ENCODE measurements around the gene USP37. TPM values are rescaled to one million over a fixed set of nuclear protein-coding genes. Genes with fewer than 3 reads are reported as not detected.
A peak's percentile ranks its signal among the peaks of the same experiment; 100 is the strongest.

The USP37 gene
- total RNA-seq, 1 experiment from 2014 or later, result 11.6 TPM

- TF ChIP-seq CTCF (conservative IDR thresholded peaks at IDR 0.05; ENCODE audit: low read depth, low read length) (no peak), EZH2 (IDR thresholded peaks at IDR 0.05; ENCODE audit: low read length, unreplicated experiment) (no peak), EZH2phosphoT487 (IDR thresholded peaks at IDR 0.05; ENCODE audit: borderline replicate concordance, low read length) (no peak)
- DNase-seq (no peak), ATAC-seq (no peak)
- H3K4me2 ChIP-seq (ENCODE audit: low read length), result no peak overlapping the region
- no peaks in the 10 kb centered on the region for H3F3A ChIP-seq (ENCODE audit: low read length, unreplicated experiment)
- no peak overlapping the region for H2AFZ ChIP-seq (ENCODE audit: low read length)
- H3K9ac ChIP-seq (ENCODE audit: low read length), result no peak overlapping the region
- BruUV-seq (replicated peaks), result no TSS peak
- H3K27me3 ChIP-seq (ENCODE audit: low read length), result no peaks in the 10 kb centered on the region
- no peaks in the 10 kb centered on the region for H3K79me2 ChIP-seq (ENCODE audit: low read length)
- peaks cover 18% of the 10 kb centered on the region for H3K36me3 ChIP-seq (ENCODE audit: low read depth, low read length)
- CTCF ChIA-PET, result no interaction called here
- H3K27ac ChIP-seq (ENCODE audit: low read length), result no peak overlapping the region
- H3K9me3 ChIP-seq (ENCODE audit: low read length), result no peaks in the 10 kb centered on the region
- H4K20me1 ChIP-seq (ENCODE audit: low read length), result no peaks in the 10 kb centered on the region
- no peaks in the 10 kb centered on the region for H3K9me2 ChIP-seq (replicated peaks; ENCODE audit: low read length)
- H3K4me3 ChIP-seq (ENCODE audit: low read length), result no peak overlapping the region
- intact Hi-C loops (cut with micrococcal nuclease), result no loop called here
- POLR2A ChIA-PET (ENCODE audit: unreplicated experiment), result no interaction called here
- no peaks in the 10 kb centered on the region for H3K4me1 ChIP-seq (ENCODE audit: insufficient read depth, low read length)
Measured at GRCh38 chr2:218471036-218471435, 97.1 kb downstream of the USP37 start.

- no peaks in the 10 kb centered on the region for H3F3A ChIP-seq (ENCODE audit: low read length, unreplicated experiment)
- DNase-seq (no peak), ATAC-seq (no peak)
- no peak for TF ChIP-seq EZH2 (IDR thresholded peaks at IDR 0.05; ENCODE audit: low read length, unreplicated experiment)
- TF ChIP-seq EZH2phosphoT487 (IDR thresholded peaks at IDR 0.05; ENCODE audit: borderline replicate concordance, low read length), result no peak
- TF ChIP-seq CTCF (conservative IDR thresholded peaks at IDR 0.05; ENCODE audit: low read depth, low read length), result no peak
- H3K36me3 ChIP-seq (ENCODE audit: low read depth, low read length), result peaks cover 18% of the 10 kb centered on the region
- no peak overlapping the region for H3K4me3 ChIP-seq (ENCODE audit: low read length)
- H3K4me1 ChIP-seq (ENCODE audit: insufficient read depth, low read length), result no peaks in the 10 kb centered on the region
- no peaks in the 10 kb centered on the region for H3K9me2 ChIP-seq (replicated peaks; ENCODE audit: low read length)
- no peak overlapping the region for H3K9ac ChIP-seq (ENCODE audit: low read length)
- no peaks in the 10 kb centered on the region for H4K20me1 ChIP-seq (ENCODE audit: low read length)
- BruUV-seq (replicated peaks), result no TSS peak
- ChIA-PET CTCF (no interaction called here), POLR2A (ENCODE audit: unreplicated experiment) (no interaction called here)
- no peaks in the 10 kb centered on the region for H3K27me3 ChIP-seq (ENCODE audit: low read length)
- no peak overlapping the region for H3K27ac ChIP-seq (ENCODE audit: low read length)
- no peaks in the 10 kb centered on the region for H3K9me3 ChIP-seq (ENCODE audit: low read length)
- no peaks in the 10 kb centered on the region for H3K79me2 ChIP-seq (ENCODE audit: low read length)
- intact Hi-C loops (cut with micrococcal nuclease), result no loop called here
- no peak overlapping the region for H3K4me2 ChIP-seq (ENCODE audit: low read length)
- H2AFZ ChIP-seq (ENCODE audit: low read length), result no peak overlapping the region
Measured at GRCh38 chr2:218470448-218470847, 97.7 kb downstream of the USP37 start.

- Histone ChIP-seq H3K79me2 (ENCODE audit: low read length) (no peaks in the 10 kb centered on the region), H4K20me1 (ENCODE audit: low read length) (no peaks in the 10 kb centered on the region), H3K27me3 (ENCODE audit: low read length) (no peaks in the 10 kb centered on the region), H2AFZ (ENCODE audit: low read length) (no peak overlapping the region), H3K4me3 (ENCODE audit: low read length) (no peak overlapping the region), H3K9me2 (replicated peaks; ENCODE audit: low read length) (no peaks in the 10 kb centered on the region), H3K4me2 (ENCODE audit: low read length) (no peak overlapping the region), H3F3A (ENCODE audit: low read length, unreplicated experiment) (no peaks in the 10 kb centered on the region), H3K4me1 (ENCODE audit: insufficient read depth, low read length) (no peaks in the 10 kb centered on the region), H3K9me3 (ENCODE audit: low read length) (no peaks in the 10 kb centered on the region), H3K9ac (ENCODE audit: low read length) (no peak overlapping the region), H3K27ac (ENCODE audit: low read length) (no peak overlapping the region), H3K36me3 (ENCODE audit: low read depth, low read length) (peaks cover 13% of the 10 kb centered on the region; the same call in 1 of the 2 replicates)
- intact Hi-C loops (cut with micrococcal nuclease), result loop anchor here (1.0 kb wide), 2 partner anchors 60 to 165 kb away; no protein-coding TSS in a partner anchor
- ChIA-PET POLR2A (ENCODE audit: unreplicated experiment) (no interaction called here), CTCF (no interaction called here)
- DNase-seq (peak; percentile 60), ATAC-seq (peak; percentile 54)
- no TSS peak for BruUV-seq (replicated peaks)
- TF ChIP-seq EZH2phosphoT487 (IDR thresholded peaks at IDR 0.05; ENCODE audit: borderline replicate concordance, low read length) (no peak), CTCF (conservative IDR thresholded peaks at IDR 0.05; ENCODE audit: low read depth, low read length) (peak; percentile 76), EZH2 (IDR thresholded peaks at IDR 0.05; ENCODE audit: low read length, unreplicated experiment) (no peak)
Measured at GRCh38 chr2:218465987-218466633, 102.0 kb downstream of the USP37 start.
